ENCODE data around the gene NLGN2. TPM values are rescaled to one million over a fixed set of nuclear protein-coding genes. Genes with fewer than 3 reads are reported as not detected.

Gene NLGN2
- total RNA-seq, 4 donors from 2014 or later, result 12.0 to 30.2 (median 19.0) TPM

DNA sequence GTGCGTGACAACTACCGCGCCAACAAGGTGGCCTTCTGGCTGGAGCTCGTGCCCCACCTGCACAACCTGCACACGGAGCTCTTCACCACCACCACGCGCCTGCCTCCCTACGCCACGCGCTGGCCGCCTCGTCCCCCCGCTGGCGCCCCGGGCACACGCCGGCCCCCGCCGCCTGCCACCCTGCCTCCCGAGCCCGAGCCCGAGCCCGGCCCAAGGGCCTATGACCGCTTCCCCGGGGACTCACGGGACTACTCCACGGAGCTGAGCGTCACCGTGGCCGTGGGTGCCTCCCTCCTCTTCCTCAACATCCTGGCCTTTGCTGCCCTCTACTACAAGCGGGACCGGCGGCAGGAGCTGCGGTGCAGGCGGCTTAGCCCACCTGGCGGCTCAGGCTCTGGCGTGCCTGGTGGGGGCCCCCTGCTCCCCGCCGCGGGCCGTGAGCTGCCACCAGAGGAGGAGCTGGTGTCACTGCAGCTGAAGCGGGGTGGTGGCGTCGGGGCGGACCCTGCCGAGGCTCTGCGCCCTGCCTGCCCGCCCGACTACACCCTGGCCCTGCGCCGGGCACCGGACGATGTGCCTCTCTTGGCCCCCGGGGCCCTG lies 9.5 kb downstream of the NLGN2 start:
- TF ChIP-seq, protein P1, sequence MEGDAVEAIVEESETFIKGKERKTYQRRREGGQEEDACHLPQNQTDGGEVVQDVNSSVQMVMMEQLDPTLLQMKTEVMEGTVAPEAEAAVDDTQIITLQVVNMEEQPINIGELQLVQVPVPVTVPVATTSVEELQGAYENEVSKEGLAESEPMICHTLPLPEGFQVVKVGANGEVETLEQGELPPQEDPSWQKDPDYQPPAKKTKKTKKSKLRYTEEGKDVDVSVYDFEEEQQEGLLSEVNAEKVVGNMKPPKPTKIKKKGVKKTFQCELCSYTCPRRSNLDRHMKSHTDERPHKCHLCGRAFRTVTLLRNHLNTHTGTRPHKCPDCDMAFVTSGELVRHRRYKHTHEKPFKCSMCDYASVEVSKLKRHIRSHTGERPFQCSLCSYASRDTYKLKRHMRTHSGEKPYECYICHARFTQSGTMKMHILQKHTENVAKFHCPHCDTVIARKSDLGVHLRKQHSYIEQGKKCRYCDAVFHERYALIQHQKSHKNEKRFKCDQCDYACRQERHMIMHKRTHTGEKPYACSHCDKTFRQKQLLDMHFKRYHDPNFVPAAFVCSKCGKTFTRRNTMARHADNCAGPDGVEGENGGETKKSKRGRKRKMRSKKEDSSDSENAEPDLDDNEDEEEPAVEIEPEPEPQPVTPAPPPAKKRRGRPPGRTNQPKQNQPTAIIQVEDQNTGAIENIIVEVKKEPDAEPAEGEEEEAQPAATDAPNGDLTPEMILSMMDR (IDR thresholded peaks at IDR 0.05), result no peak
- DNase-seq (ENCODE audit: extremely low spot score), result no peak
- intact Hi-C loops (cut with DNase I), result no loop called here
- Histone ChIP-seq H3K4me3 (no peak overlapping the region), H3K27me3 (no peaks in the 10 kb centered on the region), H3K4me1 (no peaks in the 10 kb centered on the region), H3K9me3 (no peaks in the 10 kb centered on the region), H3K36me3 (peaks cover 0 to 39% (median 19%) of the 10 kb centered on the region in 4 donors), H3K27ac (replicated peaks in 1 of 4) (no peak overlapping the region)
- 97% methylated on average over 30 of the region's 54 CpGs for WGBS

DNA sequence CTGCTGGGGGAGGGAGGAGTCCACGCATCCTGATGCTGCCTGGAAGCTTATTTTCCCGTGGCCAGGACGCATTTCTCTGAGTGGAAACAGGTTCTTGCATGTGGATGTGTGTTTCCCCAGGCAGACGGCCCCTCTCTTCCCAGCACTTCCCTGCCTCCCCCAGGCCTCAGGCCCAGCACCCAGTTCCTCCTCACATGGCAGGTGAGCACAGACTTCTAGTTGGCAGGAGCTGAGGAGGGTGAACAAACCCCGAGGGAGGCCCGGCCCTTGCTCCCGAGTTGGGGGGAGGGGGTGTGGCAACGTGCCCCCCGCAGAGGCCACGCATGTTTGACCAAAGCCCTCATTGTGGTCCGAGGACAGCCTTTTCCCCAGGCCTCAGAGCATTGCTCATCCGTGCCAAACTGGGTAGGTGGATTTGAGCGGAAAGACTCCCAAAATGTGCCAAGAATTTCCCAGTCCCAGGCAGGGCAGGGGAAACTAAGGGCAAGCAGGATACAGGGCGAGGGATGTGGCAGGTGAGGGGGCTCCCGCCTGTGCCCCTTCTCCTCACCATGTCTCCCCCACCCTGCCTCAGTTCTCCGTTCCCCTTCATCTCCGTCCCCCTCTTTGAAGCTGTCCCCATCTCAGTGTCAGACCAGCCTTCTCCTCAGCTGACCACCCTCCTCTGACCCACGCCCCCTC lies 11.0 kb downstream of the NLGN2 start:
- no peaks in the 10 kb centered on the region for H3K9me3 ChIP-seq
- no peaks in the 10 kb centered on the region for H3K27me3 ChIP-seq
- DNase-seq (ENCODE audit: extremely low spot score), result no peak
- 76% methylated on average over 17 of the region's 18 CpGs for WGBS
- no peak overlapping the region for H3K4me3 ChIP-seq
- peaks cover 0 to 39% (median 19%) of the 10 kb centered on the region in 4 donors for H3K36me3 ChIP-seq
- intact Hi-C loops (cut with DNase I), result no loop called here
- TF ChIP-seq EP300 (IDR thresholded peaks at IDR 0.05), result no peak
- TF ChIP-seq POLR2AphosphoS5 (IDR thresholded peaks at IDR 0.05), result no peak
- TF ChIP-seq, protein P1 (IDR thresholded peaks at IDR 0.05), result no peak
- no peak for TF ChIP-seq POLR2A (IDR thresholded peaks at IDR 0.05; ENCODE audit: low read depth)
- H3K4me1 ChIP-seq, result no peaks in the 10 kb centered on the region
- no peak overlapping the region for H3K27ac ChIP-seq (replicated peaks in 1 of 4)

DNA sequence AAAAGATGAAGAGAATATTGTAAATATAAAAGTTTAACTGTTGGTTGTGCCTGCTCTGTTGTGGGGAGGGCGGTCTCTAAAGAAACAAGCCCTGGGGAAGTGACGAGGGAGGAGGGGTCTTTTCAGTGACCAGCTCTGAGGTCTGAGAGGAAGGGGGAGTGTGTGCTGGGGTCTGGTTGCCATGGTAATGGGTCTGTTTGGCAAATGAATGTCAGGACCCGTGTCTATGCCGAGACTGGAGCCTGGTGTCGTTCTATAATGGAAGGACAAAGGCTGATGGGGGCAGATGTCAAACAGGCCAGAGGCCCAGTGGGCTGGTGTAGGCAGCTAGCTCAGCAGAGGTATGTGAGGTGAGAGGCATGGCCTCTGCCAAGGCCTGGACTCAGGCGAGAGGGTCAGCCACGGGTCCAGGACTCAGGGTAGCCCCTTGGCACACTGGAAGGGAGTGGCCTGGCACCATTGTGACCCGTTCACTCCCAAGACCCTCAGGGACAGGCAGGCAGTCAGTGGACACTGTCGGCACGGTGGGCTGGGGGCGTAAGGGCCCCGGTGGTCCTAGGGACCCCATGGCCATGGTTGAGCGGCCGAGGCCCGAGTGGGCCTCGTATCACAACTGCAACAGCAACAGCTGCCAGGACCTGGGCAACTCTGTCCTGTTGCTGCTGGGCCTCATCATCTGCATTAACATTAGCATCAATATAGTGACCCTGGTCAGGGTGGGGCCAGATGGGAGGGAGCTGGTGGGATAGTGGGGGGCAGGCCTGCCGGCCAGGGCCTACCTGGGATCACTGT lies 12.4 kb downstream of the NLGN2 start, which contains the start of gene SPEM1:
TSS of gene SPEM1 (plus strand) at position 506 of the 792 bp plus-strand sequence. CDS start at position 567, 61 bp downstream.
- 79% methylated on average over 17 of the region's 17 CpGs for WGBS
- no peaks in the 10 kb centered on the region for H3K9me3 ChIP-seq
- no peaks in the 10 kb centered on the region for H3K27me3 ChIP-seq
- H3K36me3 ChIP-seq, result peaks cover 0 to 32% (median 15%) of the 10 kb centered on the region in 4 donors
- intact Hi-C loops (cut with DNase I), result no loop called here
- TF ChIP-seq EP300 (IDR thresholded peaks at IDR 0.05) (no peak), POLR2AphosphoS5 (IDR thresholded peaks at IDR 0.05) (no peak), POLR2A (IDR thresholded peaks at IDR 0.05; ENCODE audit: low read depth) (no peak)
- TF ChIP-seq, protein P1 (IDR thresholded peaks at IDR 0.05), result no peak
- DNase-seq (ENCODE audit: extremely low spot score), result no peak
- H3K4me3 ChIP-seq, result no peak within 1 kb of the TSS
- H3K4me1 ChIP-seq, result no peaks in the 10 kb centered on the region
- H3K27ac ChIP-seq (replicated peaks in 1 of 4), result no peak within 1 kb of the TSS

DNA sequence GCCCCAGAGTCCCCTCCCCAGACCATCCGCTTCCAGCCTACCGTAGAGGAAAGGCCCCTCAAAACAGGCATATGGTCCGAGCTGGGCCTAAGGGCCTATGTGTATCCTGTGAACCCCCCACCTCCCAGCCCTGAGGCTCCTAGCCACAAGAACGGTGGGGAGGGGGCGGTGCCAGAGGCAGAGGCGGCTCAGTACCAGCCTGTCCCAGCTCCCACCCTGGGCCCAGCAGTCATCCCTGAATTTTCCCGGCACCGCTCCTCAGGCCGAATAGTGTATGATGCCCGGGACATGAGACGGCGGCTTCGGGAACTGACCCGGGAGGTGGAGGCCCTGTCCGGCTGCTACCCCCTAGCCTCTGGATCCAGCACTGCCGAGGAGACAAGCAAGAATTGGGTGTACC lies 13.5 kb downstream of the NLGN2 start:
- TF ChIP-seq POLR2AphosphoS5 (IDR thresholded peaks at IDR 0.05) (no peak), EP300 (IDR thresholded peaks at IDR 0.05) (no peak)
- H3K36me3 ChIP-seq, result peaks cover 0 to 20% (median 9%) of the 10 kb centered on the region in 4 donors
- intact Hi-C loops (cut with DNase I), result no loop called here
- H3K4me1 ChIP-seq, result no peaks in the 10 kb centered on the region
- no peak overlapping the region for H3K27ac ChIP-seq (replicated peaks in 1 of 4)
- H3K27me3 ChIP-seq, result no peaks in the 10 kb centered on the region
- H3K4me3 ChIP-seq, result no peak overlapping the region
- no peaks in the 10 kb centered on the region for H3K9me3 ChIP-seq
- DNase-seq (ENCODE audit: extremely low spot score), result no peak
- WGBS, result 96% methylated on average over 11 of the region's 16 CpGs

DNA sequence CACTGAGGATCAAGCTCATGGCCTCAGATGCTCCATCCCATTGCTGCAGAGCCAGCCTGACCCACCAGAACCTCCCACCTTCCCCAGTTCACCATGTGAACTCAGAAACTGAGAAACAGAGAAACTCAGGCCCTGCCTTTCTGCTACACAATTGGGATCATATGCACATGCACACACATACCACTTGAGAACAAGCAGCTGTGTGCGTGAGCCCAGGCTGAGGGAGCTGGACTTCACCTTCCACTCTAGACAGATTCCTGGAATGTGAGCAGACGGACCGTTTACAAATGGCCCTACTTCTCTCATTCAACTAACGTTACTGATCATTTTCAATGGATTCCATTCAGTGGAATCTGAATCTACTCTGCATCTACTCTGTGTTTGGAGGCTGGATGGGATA lies 16.0 kb downstream of the NLGN2 start:
- Histone ChIP-seq H3K27ac (replicated peaks in 1 of 4) (no peak overlapping the region), H3K27me3 (no peaks in the 10 kb centered on the region), H3K4me1 (no peaks in the 10 kb centered on the region), H3K36me3 (no peaks in the 10 kb centered on the region), H3K4me3 (no peak overlapping the region), H3K9me3 (no peaks in the 10 kb centered on the region)
- no peak for DNase-seq (ENCODE audit: extremely low spot score)
- 43% methylated on average over 4 of the region's 4 CpGs for WGBS
- intact Hi-C loops (cut with DNase I), result no loop called here
- TF ChIP-seq EP300 (IDR thresholded peaks at IDR 0.05), result no peak
- no peak for TF ChIP-seq POLR2A (IDR thresholded peaks at IDR 0.05; ENCODE audit: low read depth)
- TF ChIP-seq, protein P1 (IDR thresholded peaks at IDR 0.05), result no peak
- TF ChIP-seq POLR2AphosphoS5 (IDR thresholded peaks at IDR 0.05), result no peak
